Liver (tissue), 9 donors: ENCODE measurements around the gene PRKACA. TPM values are rescaled to one million over a fixed set of nuclear protein-coding genes. Genes with fewer than 3 reads are reported as not detected.

ENCODE experiments used
- DNase-seq: peaks from one replicate; pipeline ENCODE4 v3.0.0-alpha.2; 2017; ENCODE audit warnings: low spot score
- H3K27ac ChIP-seq, 2 donors: one replicate each; pipeline ENCODE4 v1.7.0; 2013; ENCODE audit warnings: inconsistent platforms in 2 of 2, low read length in 2 of 2, control low read depth in 1 of 2, low read depth in 1 of 2, mild to moderate bottlenecking in 1 of 2
- H3K27me3 ChIP-seq, 4 donors: one replicate each; pipeline versions ENCODE4 v1.6.1 to v1.7.0; 2013; ENCODE audit warnings: low read length in 3 of 4, inconsistent platforms in 1 of 4, mild to moderate bottlenecking in 1 of 4, moderate library complexity in 1 of 4; ENCODE audit not compliant: control insufficient read depth in 4 of 4, insufficient read depth in 4 of 4
- H3K36me3 ChIP-seq, 4 donors: one replicate each; pipeline versions ENCODE4 v1.6.1 to v1.7.0; 2013; ENCODE audit warnings: low read length in 3 of 4, mild to moderate bottlenecking in 3 of 4, low read depth in 1 of 4, moderate library complexity in 1 of 4; ENCODE audit not compliant: control insufficient read depth in 4 of 4, insufficient read depth in 3 of 4
- H3K4me1 ChIP-seq, 4 donors: one replicate each; pipeline versions ENCODE4 v1.6.1 to v1.7.0; 2013; ENCODE audit warnings: low read length in 3 of 4, mild to moderate bottlenecking in 3 of 4, moderate library complexity in 1 of 4; ENCODE audit not compliant: control insufficient read depth in 4 of 4, insufficient read depth in 4 of 4
- H3K4me3 ChIP-seq, 3 donors: one replicate each; pipeline versions ENCODE4 v1.6.1 to v1.7.0; 2013; ENCODE audit warnings: low read length in 3 of 3, control low read depth in 1 of 3, low read depth in 1 of 3, mild to moderate bottlenecking in 1 of 3
- H3K9ac ChIP-seq, 2 donors: one replicate each; pipeline ENCODE4 v1.7.0; 2013; ENCODE audit warnings: low read length in 2 of 2, mild to moderate bottlenecking in 2 of 2, moderate library complexity in 2 of 2, control low read depth in 1 of 2, low read depth in 1 of 2
- H3K9me3 ChIP-seq, 4 donors: one replicate each; pipeline versions ENCODE4 v1.6.1 to v1.7.0; 2013; ENCODE audit warnings: low read length in 3 of 4; ENCODE audit not compliant: control insufficient read depth in 4 of 4
- EGR1 ChIP-seq, 2 donors: IDR thresholded peaks; 2 replicates each; pipeline ENCODE4 v1.6.1; 2016 to 2018; ENCODE audit warnings: antibody characterized with exemption in 2 of 2, low read depth in 2 of 2
- FOXA1 ChIP-seq: IDR thresholded peaks from 2 replicates; pipeline ENCODE4 v1.6.1; 2016; ENCODE audit warnings: antibody characterized with exemption
- FOXA2 ChIP-seq: IDR thresholded peaks from 2 replicates; pipeline ENCODE4 v1.6.1; 2016; ENCODE audit warnings: antibody characterized with exemption
- GABPA ChIP-seq, 2 donors: IDR thresholded peaks in 1 of 2; conservative IDR thresholded peaks in 1 of 2; 2 replicates each; pipeline ENCODE4 v1.6.1; 2016; ENCODE audit warnings: antibody characterized with exemption in 2 of 2, mild to moderate bottlenecking in 1 of 2, moderate library complexity in 1 of 2
- HNF4A ChIP-seq, 2 donors: conservative IDR thresholded peaks; 2 replicates each; pipeline ENCODE4 v1.6.1; 2016; ENCODE audit warnings: antibody characterized with exemption in 2 of 2, mild to moderate bottlenecking in 2 of 2
- HNF4G ChIP-seq: IDR thresholded peaks from 2 replicates; pipeline ENCODE4 v1.6.1; 2016; ENCODE audit warnings: antibody characterized with exemption
- JUND ChIP-seq, 2 donors: IDR thresholded peaks; 2 replicates each; pipeline ENCODE4 v1.6.1; 2016; ENCODE audit warnings: antibody characterized with exemption in 2 of 2
- NR2F2 ChIP-seq: IDR thresholded peaks from 2 replicates; pipeline ENCODE4 v1.6.1; 2016; ENCODE audit warnings: antibody characterized with exemption
- RAD21 ChIP-seq, 2 donors: IDR thresholded peaks; 2 replicates each; pipeline ENCODE4 v1.6.1; 2016; ENCODE audit warnings: antibody characterized with exemption in 2 of 2, mild to moderate bottlenecking in 2 of 2
- RXRA ChIP-seq, 2 donors: IDR thresholded peaks; 2 replicates each; pipeline ENCODE4 v1.6.1; 2017 to 2018; ENCODE audit warnings: antibody characterized with exemption in 2 of 2, mild to moderate bottlenecking in 1 of 2
- SP1 ChIP-seq: IDR thresholded peaks from 2 replicates; pipeline ENCODE4 v1.6.1; 2018; ENCODE audit warnings: antibody characterized with exemption, mild to moderate bottlenecking
- TAF1 ChIP-seq: conservative IDR thresholded peaks from 2 replicates; pipeline ENCODE4 v1.6.1; 2016; ENCODE audit warnings: antibody characterized with exemption, mild to moderate bottlenecking
- YY1 ChIP-seq: IDR thresholded peaks from 2 replicates; pipeline ENCODE4 v1.6.1; 2016; ENCODE audit warnings: antibody characterized with exemption, mild to moderate bottlenecking
- ZBTB33 ChIP-seq: IDR thresholded peaks from 2 replicates; pipeline ENCODE4 v1.6.1; 2016; ENCODE audit warnings: antibody characterized with exemption
- WGBS: extraction: QIAGEN DNeasy Blood & Tissue Kit; methylation state at CpG from one replicate; pipeline ENCODE4 v1.1.7; 2013; 5-methylcytosine and 5-hydroxymethylcytosine counted together
- polyA plus RNA-seq, 2 donors: library from polyadenylated mRNA; stranded (reverse) in 1 of 2; unstranded in 1 of 2; fragments of 200-250 nt in 1 of 2; fragments of >200 nt in 1 of 2; fragmentation: Nextera tagmentation in 1 of 2; extraction: Ambion mirVana in 1 of 2; gene quantifications; one replicate each; pipeline versions ENCODE4 v1.2.1 to v1.2.3, GENCODE V29; 2013 to 2015
- total RNA-seq, 2 donors: library from RNA; depleted of rRNA; stranded (reverse); fragments of >200 nt; gene quantifications; one replicate each; pipeline ENCODE4 v1.2.3, GENCODE V29; 2014
- TF ChIP-seq, protein P1 (sequence below): IDR thresholded peaks from 2 replicates; pipeline ENCODE4 v1.6.1; 2016; ENCODE audit warnings: antibody characterized with exemption, mild to moderate bottlenecking
- TF ChIP-seq, protein P2 (sequence below): fragments of 150-350 bp; IDR thresholded peaks from 2 replicates; pipeline ENCODE4 v1.5.1; 2017; ENCODE audit warnings: improper control_type of control experiment, low read depth, low read length; ENCODE audit not compliant: missing input control
- TF ChIP-seq, protein P3 (sequence below): IDR thresholded peaks from 2 replicates; pipeline ENCODE4 v1.6.1; 2016; ENCODE audit warnings: antibody characterized with exemption
- TF ChIP-seq, protein P4 (sequence below): IDR thresholded peaks from 2 replicates; pipeline ENCODE4 v1.6.1; 2016; ENCODE audit warnings: antibody characterized with exemption
- donor health status: healthy.
- donor health status: healthy.
- donor health status: healthy.
- donor health status: healthy.
- donor health status: healthy.

The PRKACA gene
- total and polyA plus RNA-seq, 4 donors: 15.5 to 72.4 (median 40.2) TPM

DNA sequence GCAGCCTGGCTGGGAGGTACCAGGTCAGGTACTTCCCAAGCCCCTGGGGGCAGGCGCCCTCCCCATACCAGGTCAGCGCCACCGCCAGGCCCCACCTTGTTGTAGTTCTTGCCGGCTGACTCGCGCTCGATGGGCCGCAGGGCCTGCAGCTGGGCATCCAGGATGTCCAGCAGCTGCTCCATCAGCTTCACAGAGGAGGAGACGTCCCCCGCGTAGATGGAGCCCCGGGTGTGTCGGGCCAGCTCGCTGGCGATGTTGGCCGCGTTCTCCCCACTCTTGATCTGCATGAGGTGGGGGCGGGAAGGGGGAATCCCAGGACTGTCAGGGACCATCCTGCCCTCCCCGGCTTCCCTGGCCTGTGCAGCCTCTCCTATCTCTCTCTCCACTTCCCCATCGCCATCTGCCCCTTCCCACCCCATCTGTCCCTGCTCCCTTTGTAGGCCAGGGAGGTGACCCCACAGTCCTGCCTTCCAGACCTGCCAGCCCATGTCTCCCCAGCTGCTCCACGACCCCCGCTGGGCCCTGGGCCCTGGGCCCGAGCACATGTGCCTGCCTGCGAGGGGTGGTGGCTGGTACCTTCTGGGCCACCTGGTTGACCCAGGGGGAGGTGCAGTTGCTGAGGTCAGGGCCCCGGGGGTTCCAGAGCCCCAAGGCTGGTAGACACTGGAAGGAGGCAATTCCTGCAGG lies 42.6 kb upstream of the PRKACA start:
- DNase-seq: no peak
- Histone ChIP-seq H3K27me3 (no peaks in the 10 kb centered on the region), H3K36me3 (peaks cover 0 to 2% (median 0%) of the 10 kb centered on the region in 4 donors), H3K4me1 (no peaks in the 10 kb centered on the region), H3K27ac (no peak overlapping the region), H3K4me3 (no peak overlapping the region), H3K9ac (no peak overlapping the region), H3K9me3 (no peaks in the 10 kb centered on the region)
- 90% methylated on average over 25 of the region's 25 CpGs for WGBS
- TF ChIP-seq YY1: no peak
- no peak for TF ChIP-seq RAD21 (IDR thresholded peaks at IDR 0.05)
- no peak for TF ChIP-seq NR2F2
- TF ChIP-seq FOXA1: no peak
- no peak for TF ChIP-seq GABPA (IDR thresholded peaks at IDR 0.05 in 1 of 2, conservative IDR thresholded peaks at IDR 0.05 in 1 of 2)
- TF ChIP-seq, protein P1, sequence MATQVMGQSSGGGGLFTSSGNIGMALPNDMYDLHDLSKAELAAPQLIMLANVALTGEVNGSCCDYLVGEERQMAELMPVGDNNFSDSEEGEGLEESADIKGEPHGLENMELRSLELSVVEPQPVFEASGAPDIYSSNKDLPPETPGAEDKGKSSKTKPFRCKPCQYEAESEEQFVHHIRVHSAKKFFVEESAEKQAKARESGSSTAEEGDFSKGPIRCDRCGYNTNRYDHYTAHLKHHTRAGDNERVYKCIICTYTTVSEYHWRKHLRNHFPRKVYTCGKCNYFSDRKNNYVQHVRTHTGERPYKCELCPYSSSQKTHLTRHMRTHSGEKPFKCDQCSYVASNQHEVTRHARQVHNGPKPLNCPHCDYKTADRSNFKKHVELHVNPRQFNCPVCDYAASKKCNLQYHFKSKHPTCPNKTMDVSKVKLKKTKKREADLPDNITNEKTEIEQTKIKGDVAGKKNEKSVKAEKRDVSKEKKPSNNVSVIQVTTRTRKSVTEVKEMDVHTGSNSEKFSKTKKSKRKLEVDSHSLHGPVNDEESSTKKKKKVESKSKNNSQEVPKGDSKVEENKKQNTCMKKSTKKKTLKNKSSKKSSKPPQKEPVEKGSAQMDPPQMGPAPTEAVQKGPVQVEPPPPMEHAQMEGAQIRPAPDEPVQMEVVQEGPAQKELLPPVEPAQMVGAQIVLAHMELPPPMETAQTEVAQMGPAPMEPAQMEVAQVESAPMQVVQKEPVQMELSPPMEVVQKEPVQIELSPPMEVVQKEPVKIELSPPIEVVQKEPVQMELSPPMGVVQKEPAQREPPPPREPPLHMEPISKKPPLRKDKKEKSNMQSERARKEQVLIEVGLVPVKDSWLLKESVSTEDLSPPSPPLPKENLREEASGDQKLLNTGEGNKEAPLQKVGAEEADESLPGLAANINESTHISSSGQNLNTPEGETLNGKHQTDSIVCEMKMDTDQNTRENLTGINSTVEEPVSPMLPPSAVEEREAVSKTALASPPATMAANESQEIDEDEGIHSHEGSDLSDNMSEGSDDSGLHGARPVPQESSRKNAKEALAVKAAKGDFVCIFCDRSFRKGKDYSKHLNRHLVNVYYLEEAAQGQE: no peak
- TF ChIP-seq, protein P2, sequence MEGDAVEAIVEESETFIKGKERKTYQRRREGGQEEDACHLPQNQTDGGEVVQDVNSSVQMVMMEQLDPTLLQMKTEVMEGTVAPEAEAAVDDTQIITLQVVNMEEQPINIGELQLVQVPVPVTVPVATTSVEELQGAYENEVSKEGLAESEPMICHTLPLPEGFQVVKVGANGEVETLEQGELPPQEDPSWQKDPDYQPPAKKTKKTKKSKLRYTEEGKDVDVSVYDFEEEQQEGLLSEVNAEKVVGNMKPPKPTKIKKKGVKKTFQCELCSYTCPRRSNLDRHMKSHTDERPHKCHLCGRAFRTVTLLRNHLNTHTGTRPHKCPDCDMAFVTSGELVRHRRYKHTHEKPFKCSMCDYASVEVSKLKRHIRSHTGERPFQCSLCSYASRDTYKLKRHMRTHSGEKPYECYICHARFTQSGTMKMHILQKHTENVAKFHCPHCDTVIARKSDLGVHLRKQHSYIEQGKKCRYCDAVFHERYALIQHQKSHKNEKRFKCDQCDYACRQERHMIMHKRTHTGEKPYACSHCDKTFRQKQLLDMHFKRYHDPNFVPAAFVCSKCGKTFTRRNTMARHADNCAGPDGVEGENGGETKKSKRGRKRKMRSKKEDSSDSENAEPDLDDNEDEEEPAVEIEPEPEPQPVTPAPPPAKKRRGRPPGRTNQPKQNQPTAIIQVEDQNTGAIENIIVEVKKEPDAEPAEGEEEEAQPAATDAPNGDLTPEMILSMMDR: no peak
- no peak for TF ChIP-seq HNF4A (conservative IDR thresholded peaks at IDR 0.05)
- TF ChIP-seq SP1: no peak
- no peak for TF ChIP-seq RXRA (IDR thresholded peaks at IDR 0.05)
- TF ChIP-seq HNF4G: no peak
- no peak for TF ChIP-seq ZBTB33
- no peak for TF ChIP-seq JUND (IDR thresholded peaks at IDR 0.05)
- TF ChIP-seq, protein P3, sequence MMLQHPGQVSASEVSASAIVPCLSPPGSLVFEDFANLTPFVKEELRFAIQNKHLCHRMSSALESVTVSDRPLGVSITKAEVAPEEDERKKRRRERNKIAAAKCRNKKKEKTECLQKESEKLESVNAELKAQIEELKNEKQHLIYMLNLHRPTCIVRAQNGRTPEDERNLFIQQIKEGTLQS: no peak
- TF ChIP-seq TAF1: no peak
- no peak for TF ChIP-seq EGR1 (IDR thresholded peaks at IDR 0.05; ENCODE audit: low read depth in 2 of 2)

GRCh38 chr19:14159059-14159458 lies 41.5 kb upstream of the PRKACA start:
- Histone ChIP-seq H3K27me3 (no peaks in the 10 kb centered on the region), H3K27ac (no peak overlapping the region), H3K9me3 (no peaks in the 10 kb centered on the region), H3K4me1 (no peaks in the 10 kb centered on the region), H3K4me3 (no peak overlapping the region), H3K36me3 (peaks cover 0 to 2% (median 0%) of the 10 kb centered on the region in 4 donors), H3K9ac (no peak overlapping the region)
- no peak for TF ChIP-seq HNF4G
- TF ChIP-seq, protein P4, sequence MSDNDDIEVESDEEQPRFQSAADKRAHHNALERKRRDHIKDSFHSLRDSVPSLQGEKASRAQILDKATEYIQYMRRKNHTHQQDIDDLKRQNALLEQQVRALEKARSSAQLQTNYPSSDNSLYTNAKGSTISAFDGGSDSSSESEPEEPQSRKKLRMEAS: no peak
- TF ChIP-seq GABPA (IDR thresholded peaks at IDR 0.05 in 1 of 2, conservative IDR thresholded peaks at IDR 0.05 in 1 of 2): no peak
- TF ChIP-seq FOXA2: no peak
- no peak for TF ChIP-seq YY1
- 77% methylated on average over 12 of the region's 12 CpGs for WGBS
- DNase-seq: no peak
